Keratinocyte (primary cell): ENCODE results near the gene BRD1. TPM values are rescaled to one million over a fixed set of nuclear protein-coding genes. Genes with fewer than 3 reads are reported as not detected.

Experiments
- DNase-seq: peaks from one replicate; pipeline ENCODE4 v3.0.0-alpha.2; 2011; ENCODE audit warnings: low read depth, missing footprints, low spot score
- FAIRE-seq: peaks from 2 replicates; lab custom pipeline; 2011; peaks lifted over from hg19 to GRCh38; lab: Jason Lieb, UNC
- H2AFZ ChIP-seq: 2 replicates; pipeline ENCODE4 v1.6.0; 2012; ENCODE audit warnings: low read length, control low read depth, inconsistent platforms; ENCODE audit not compliant: control insufficient read depth
- H3K27ac ChIP-seq: 2 replicates; pipeline ENCODE4 v1.5.1; 2011; ENCODE audit warnings: low read length; ENCODE audit not compliant: control insufficient read depth, insufficient read depth
- H3K27me3 ChIP-seq: 3 replicates; pipeline ENCODE4 v1.6.0; 2011; ENCODE audit warnings: low read length; ENCODE audit not compliant: control insufficient read depth, insufficient read depth; ENCODE audit errors: extremely low read depth
- H3K36me3 ChIP-seq, 2 experiments: 2 replicates in 1 of 2; 3 replicates in 1 of 2; pipeline ENCODE4 v1.5.1; 2011; ENCODE audit warnings: low read length in 2 of 2, mild to moderate bottlenecking in 1 of 2; ENCODE audit not compliant: control insufficient read depth in 2 of 2, insufficient read depth in 2 of 2; ENCODE audit errors: extremely low read depth in 1 of 2
- H3K4me1 ChIP-seq: 3 replicates; pipeline ENCODE4 v1.5.1; 2011; ENCODE audit warnings: low read length; ENCODE audit not compliant: control insufficient read depth, insufficient read depth; ENCODE audit errors: extremely low read depth
- H3K4me2 ChIP-seq: 3 replicates; pipeline ENCODE4 v1.6.0; 2011; ENCODE audit warnings: low read depth, low read length; ENCODE audit not compliant: control insufficient read depth, insufficient read depth; ENCODE audit errors: extremely low read depth
- H3K4me3 ChIP-seq, 3 experiments: fragments of 200-600 bp in 1 of 3; sonication (generic) in 1 of 3; 2 replicates in 2 of 3; 3 replicates in 1 of 3; pipeline ENCODE4 v1.5.1; 2011 to 2016; ENCODE audit warnings: low read length in 3 of 3, mild to moderate bottlenecking in 3 of 3, control low read depth in 2 of 3, inconsistent platforms in 1 of 3, low read depth in 1 of 3, mixed read lengths in 1 of 3, mixed run types in 1 of 3, moderate library complexity in 1 of 3; ENCODE audit not compliant: control insufficient read depth in 2 of 3, insufficient read depth in 2 of 3; ENCODE audit errors: extremely low read depth in 1 of 3
- H3K79me2 ChIP-seq: 2 replicates; pipeline ENCODE4 v1.6.0; 2012; ENCODE audit warnings: low read length; ENCODE audit not compliant: control insufficient read depth, insufficient read depth
- H3K9ac ChIP-seq: 3 replicates; pipeline ENCODE4 v1.6.0; 2011; ENCODE audit warnings: low read length; ENCODE audit not compliant: control insufficient read depth, insufficient read depth; ENCODE audit errors: extremely low read depth
- H3K9me1 ChIP-seq: 3 replicates; pipeline ENCODE4 v1.6.0; 2011; ENCODE audit warnings: low read length; ENCODE audit not compliant: control insufficient read depth, insufficient read depth; ENCODE audit errors: extremely low read depth
- H3K9me3 ChIP-seq: 2 replicates; pipeline ENCODE4 v1.5.1; 2012; ENCODE audit warnings: low read depth, low read length; ENCODE audit not compliant: control insufficient read depth
- H4K20me1 ChIP-seq: 3 replicates; pipeline ENCODE4 v1.6.0; 2011; ENCODE audit warnings: low read length; ENCODE audit not compliant: control insufficient read depth, insufficient read depth; ENCODE audit errors: extremely low read depth
- CTCF ChIP-seq, 3 experiments: IDR thresholded peaks in 1 of 3; conservative IDR thresholded peaks in 1 of 3; optimal IDR thresholded peaks in 1 of 3; 2 replicates in 2 of 3; 3 replicates in 1 of 3; pipeline versions ENCODE3 to v1.5.1; 2011; ENCODE audit warnings: low read length in 3 of 3, mild to moderate bottlenecking in 3 of 3, moderate library complexity in 2 of 3, control low read depth in 1 of 3, inconsistent platforms in 1 of 3; ENCODE audit not compliant: insufficient read depth in 2 of 3; ENCODE audit errors: extremely low read depth in 1 of 3
- EZH2 ChIP-seq: IDR thresholded peaks from one replicate; pipeline ENCODE4 v1.6.1; 2012; ENCODE audit warnings: inconsistent platforms, mild to moderate bottlenecking, low read length, moderate library complexity
- dilution Hi-C: fragments of 300-500 bp; cut with MboI; formaldehyde crosslinking; loops from one replicate; pipeline ENCODE4 v1.7.0; 2020; ENCODE audit warnings: low sequenced_read_pairs; ENCODE audit not compliant: extremely low pct_ligation_motif_present
- polyA plus RNA-seq, 5 experiments: library from polyadenylated mRNA; depleted of rRNA in 3 of 5; stranded (reverse) in 3 of 5; stranded (forward) in 1 of 5; unstranded in 1 of 5; fragments of >200 nt; gene quantifications; 1 replicate in 1 of 5; 2 replicates in 3 of 5; 3 replicates in 1 of 5; pipeline versions ENCODE4 v1.2.1 to v1.2.3, GENCODE V29; 2011 to 2012; ENCODE audit warnings: missing spikeins in 2 of 5, low read depth in 1 of 5, low replicate concordance in 1 of 5

Gene BRD1
- polyA plus RNA-seq, 1 donor (not counting 4 experiments of a cell fraction or from before 2014, with no cell fraction given), result 4.3 TPM

- Histone ChIP-seq H4K20me1 (peaks cover 11% of the 10 kb centered on the region), H2AFZ (no peak overlapping the region), H3K9ac (no peak overlapping the region), H3K79me2 (peaks cover 48% of the 10 kb centered on the region), H3K4me3 (no peak overlapping the region), H3K27me3 (no peaks in the 10 kb centered on the region), H3K9me1 (peaks cover 4% of the 10 kb centered on the region), H3K9me3 (no peaks in the 10 kb centered on the region), H3K4me1 (no peaks in the 10 kb centered on the region), H3K36me3 (peaks cover 33 to 57% of the 10 kb centered on the region in 2 experiments), H3K4me2 (no peak overlapping the region), H3K27ac (no peak overlapping the region)
- FAIRE-seq (no peak), DNase-seq (no peak)
- dilution Hi-C loops, result no loop called here
- no peak for TF ChIP-seq EZH2
- TF ChIP-seq CTCF (optimal IDR thresholded peaks at IDR 0.05 in 1 of 3, IDR thresholded peaks at IDR 0.05 in 1 of 3, conservative IDR thresholded peaks at IDR 0.05 in 1 of 3; ENCODE audit: extremely low read depth in 1 of 3, insufficient read depth in 2 of 3, low read length in 3 of 3), result no peak
Measured at GRCh38 chr22:49793296-49793695, 34.4 kb downstream of the BRD1 start.

- TF ChIP-seq EZH2, result no peak
- TF ChIP-seq CTCF (optimal IDR thresholded peaks at IDR 0.05 in 1 of 3, IDR thresholded peaks at IDR 0.05 in 1 of 3, conservative IDR thresholded peaks at IDR 0.05 in 1 of 3; ENCODE audit: extremely low read depth in 1 of 3, insufficient read depth in 2 of 3, low read length in 3 of 3), result no peak
- FAIRE-seq, result no peak
- Histone ChIP-seq H3K79me2 (peaks cover 49% of the 10 kb centered on the region), H3K27me3 (no peaks in the 10 kb centered on the region), H3K4me2 (no peak overlapping the region), H3K4me3 (no peak overlapping the region), H3K9me1 (peaks cover 4% of the 10 kb centered on the region), H4K20me1 (peaks cover 11% of the 10 kb centered on the region), H3K4me1 (no peaks in the 10 kb centered on the region), H3K9me3 (no peaks in the 10 kb centered on the region), H2AFZ (no peak overlapping the region), H3K27ac (no peak overlapping the region), H3K9ac (no peak overlapping the region), H3K36me3 (peaks cover 31 to 57% of the 10 kb centered on the region in 2 experiments)
- no peak for DNase-seq
- dilution Hi-C loops, result no loop called here
Measured at GRCh38 chr22:49792107-49792506, 35.6 kb downstream of the BRD1 start.
